HFFc6 (cell line): ENCODE data around the gene CENPO. TPM values are rescaled to one million over a fixed set of nuclear protein-coding genes. Genes with fewer than 3 reads are reported as not detected.

Experiments used
- DNase-seq: peaks from one replicate; pipeline ENCODE4 v3.0.0-alpha.2; 2018
- H3K27ac Mint-ChIP-seq: 2 replicates; pipeline ENCODE4 v1.8.0; 2020; ENCODE audit warnings: mild to moderate bottlenecking, mixed read lengths
- H3K27me3 Mint-ChIP-seq: 2 replicates; pipeline ENCODE4 v1.8.0; 2021; ENCODE audit warnings: mild to moderate bottlenecking, moderate library complexity, mixed read lengths; ENCODE audit not compliant: insufficient read depth
- H3K36me3 Mint-ChIP-seq: 2 replicates; pipeline ENCODE4 v1.8.0; 2021; ENCODE audit warnings: low read depth, mixed read lengths
- H3K4me1 Mint-ChIP-seq: 2 replicates; pipeline ENCODE4 v1.8.0; 2020; ENCODE audit warnings: low read depth, mixed read lengths
- H3K4me3 Mint-ChIP-seq: 2 replicates; pipeline ENCODE4 v1.8.0; 2020; ENCODE audit warnings: mild to moderate bottlenecking, moderate library complexity, mixed read lengths
- H3K9me3 Mint-ChIP-seq: 2 replicates; pipeline ENCODE4 v1.8.0; 2020; ENCODE audit warnings: mild to moderate bottlenecking, mixed read lengths
- total RNA-seq, 6 experiments: library from RNA; stranded (reverse); fragmentation: NEBNext Ultra II Directional; extraction: Animal tissue kit (Norgen Biotek cat#: 25700); gene quantifications; 2 replicates in 1 of 6; 3 replicates in 5 of 6; pipeline ENCODE4 v1.2.3, GENCODE V29; 2021
- TF ChIP-seq, protein P1 (sequence below): fragments of 200-600 bp; sonication (generic); IDR thresholded peaks from 2 replicates; pipeline ENCODE4 v1.5.0; 2021; ENCODE audit warnings: antibody characterized with exemption, mild to moderate bottlenecking

Gene CENPO
- total RNA-seq, 6 experiments from 2014 or later, result 19.1 to 28.7 (median 24.7) TPM

DNA sequence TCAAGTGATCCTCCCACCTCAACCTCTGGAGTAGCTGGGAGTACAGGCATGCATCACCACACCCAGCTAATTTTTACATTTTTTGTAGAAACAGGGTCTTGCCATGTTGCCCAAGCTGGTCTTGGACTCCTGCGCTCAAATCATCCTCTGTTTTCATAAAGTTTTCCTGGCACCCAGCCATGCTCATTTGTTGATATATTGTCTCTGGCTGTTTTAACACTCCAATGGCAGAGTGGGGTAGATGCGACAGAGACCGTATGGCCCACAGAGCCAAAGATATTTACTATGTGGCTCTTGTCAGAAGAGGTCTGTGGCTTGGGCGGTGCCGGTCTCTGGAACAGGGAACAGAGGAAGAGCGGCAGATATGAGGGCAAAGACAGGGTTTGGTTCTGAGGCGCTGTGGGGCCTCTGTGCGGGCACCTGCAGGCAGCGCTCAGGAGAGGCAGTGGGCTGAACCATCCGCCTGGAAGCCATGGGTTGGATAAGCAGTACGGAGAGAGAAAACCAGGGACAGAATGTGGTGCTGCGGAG is 50.2 kb downstream of the CENPO start:
- H3K36me3 Mint-ChIP-seq, result peaks cover 2% of the 10 kb centered on the region; the same call in 1 of the 2 replicates
- no peak overlapping the region for H3K27ac Mint-ChIP-seq
- H3K9me3 Mint-ChIP-seq, result no peaks in the 10 kb centered on the region
- TF ChIP-seq, protein P1, sequence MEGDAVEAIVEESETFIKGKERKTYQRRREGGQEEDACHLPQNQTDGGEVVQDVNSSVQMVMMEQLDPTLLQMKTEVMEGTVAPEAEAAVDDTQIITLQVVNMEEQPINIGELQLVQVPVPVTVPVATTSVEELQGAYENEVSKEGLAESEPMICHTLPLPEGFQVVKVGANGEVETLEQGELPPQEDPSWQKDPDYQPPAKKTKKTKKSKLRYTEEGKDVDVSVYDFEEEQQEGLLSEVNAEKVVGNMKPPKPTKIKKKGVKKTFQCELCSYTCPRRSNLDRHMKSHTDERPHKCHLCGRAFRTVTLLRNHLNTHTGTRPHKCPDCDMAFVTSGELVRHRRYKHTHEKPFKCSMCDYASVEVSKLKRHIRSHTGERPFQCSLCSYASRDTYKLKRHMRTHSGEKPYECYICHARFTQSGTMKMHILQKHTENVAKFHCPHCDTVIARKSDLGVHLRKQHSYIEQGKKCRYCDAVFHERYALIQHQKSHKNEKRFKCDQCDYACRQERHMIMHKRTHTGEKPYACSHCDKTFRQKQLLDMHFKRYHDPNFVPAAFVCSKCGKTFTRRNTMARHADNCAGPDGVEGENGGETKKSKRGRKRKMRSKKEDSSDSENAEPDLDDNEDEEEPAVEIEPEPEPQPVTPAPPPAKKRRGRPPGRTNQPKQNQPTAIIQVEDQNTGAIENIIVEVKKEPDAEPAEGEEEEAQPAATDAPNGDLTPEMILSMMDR, result no peak
- H3K4me1 Mint-ChIP-seq, result no peaks in the 10 kb centered on the region
- DNase-seq, result no peak
- no peak overlapping the region for H3K4me3 Mint-ChIP-seq
- H3K27me3 Mint-ChIP-seq, result no peaks in the 10 kb centered on the region; the same call in 1 of the 2 replicates

DNA sequence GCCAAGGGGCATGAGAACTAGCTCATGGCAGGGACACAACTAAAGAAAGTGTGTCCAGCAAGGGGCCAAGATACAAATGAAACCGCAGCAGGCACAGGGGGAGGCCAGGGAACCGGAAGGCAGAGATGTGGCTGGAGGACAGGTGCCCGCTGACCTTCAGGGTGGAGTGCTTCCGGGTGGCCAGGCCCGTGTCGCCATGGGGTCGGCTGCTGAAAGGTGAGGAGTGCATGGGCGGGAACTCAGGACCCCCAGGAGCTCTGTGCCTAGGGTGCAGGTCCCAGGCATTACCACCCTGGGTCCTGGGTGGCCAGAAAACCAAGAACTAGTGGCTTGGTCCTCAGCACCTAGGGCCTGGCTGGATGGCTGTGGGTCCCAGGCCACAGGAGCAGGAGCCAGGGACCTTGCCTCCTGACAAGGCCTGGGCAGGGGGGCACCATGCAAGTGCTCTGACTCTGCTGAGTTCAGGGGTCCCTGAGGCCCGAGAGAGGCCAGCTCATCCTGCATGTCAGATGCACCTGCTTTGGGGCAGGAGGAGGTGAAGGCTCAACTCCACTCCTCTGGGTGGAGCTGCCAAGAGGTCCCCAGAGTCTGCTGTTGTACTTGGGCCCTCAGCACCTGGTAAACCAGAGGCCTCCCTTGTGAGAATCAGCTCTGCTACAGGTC is 50.9 kb downstream of the CENPO start:
- no peaks in the 10 kb centered on the region for H3K4me1 Mint-ChIP-seq
- no peak overlapping the region for H3K27ac Mint-ChIP-seq
- no peak for DNase-seq
- no peaks in the 10 kb centered on the region for H3K9me3 Mint-ChIP-seq
- peaks cover 4% of the 10 kb centered on the region; the same call in 1 of the 2 replicates for H3K36me3 Mint-ChIP-seq
- TF ChIP-seq, protein P1, result no peak
- H3K4me3 Mint-ChIP-seq, result no peak overlapping the region
- no peaks in the 10 kb centered on the region; the same call in 1 of the 2 replicates for H3K27me3 Mint-ChIP-seq

DNA sequence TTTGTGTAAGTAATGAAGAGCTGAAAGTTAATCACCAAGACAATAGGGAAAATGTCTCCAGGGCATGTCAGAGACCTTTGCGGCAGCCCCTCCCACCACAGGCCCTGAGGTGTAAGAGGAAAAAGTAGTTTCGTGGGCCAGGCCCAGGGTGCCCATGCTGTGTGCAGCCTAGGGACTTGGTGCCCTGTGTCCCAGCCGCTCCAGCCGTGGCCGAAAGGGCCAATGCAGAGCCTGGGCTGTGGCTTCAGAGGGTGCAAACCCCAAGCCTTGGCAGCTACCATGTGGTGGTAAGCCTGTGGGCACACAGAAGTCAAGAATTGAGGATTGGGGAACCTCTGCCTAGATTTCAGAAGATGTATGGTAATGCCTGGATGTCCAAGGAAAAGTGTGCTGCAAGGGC is 52.5 kb downstream of the CENPO start:
- Mint-ChIP-seq H3K27ac (no peak overlapping the region), H3K4me1 (peaks cover 1% of the 10 kb centered on the region), H3K9me3 (no peaks in the 10 kb centered on the region), H3K4me3 (no peak overlapping the region), H3K36me3 (peaks cover 4% of the 10 kb centered on the region; the same call in 1 of the 2 replicates), H3K27me3 (no peaks in the 10 kb centered on the region; the same call in 1 of the 2 replicates)
- no peak for DNase-seq
- TF ChIP-seq, protein P1, result no peak

DNA sequence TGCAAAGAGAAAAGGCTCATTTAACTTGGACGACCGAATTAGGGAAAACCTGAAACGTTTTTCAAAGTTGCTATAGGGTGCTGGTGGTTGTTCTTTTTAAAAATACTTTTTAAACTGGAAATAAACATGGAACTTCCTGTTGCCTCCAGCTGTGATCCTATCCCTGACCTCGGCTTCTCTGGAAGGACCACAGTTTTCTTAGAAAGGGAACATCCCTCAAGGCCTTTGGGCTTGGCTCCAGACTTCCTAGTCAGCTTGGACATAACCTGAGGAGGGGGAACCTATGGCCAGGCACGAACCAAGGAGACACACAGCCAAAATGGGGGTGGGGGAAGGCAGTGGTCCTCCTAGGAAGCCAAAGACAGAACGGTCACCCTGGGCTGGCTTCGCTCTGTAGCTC is 57.7 kb downstream of the CENPO start:
- no peak for DNase-seq
- peaks cover 4% of the 10 kb centered on the region; the same call in 1 of the 2 replicates for H3K36me3 Mint-ChIP-seq
- no peak overlapping the region for H3K27ac Mint-ChIP-seq
- TF ChIP-seq, protein P1, result no peak
- no peak overlapping the region for H3K4me3 Mint-ChIP-seq
- no peaks in the 10 kb centered on the region for H3K9me3 Mint-ChIP-seq
- H3K27me3 Mint-ChIP-seq, result no peaks in the 10 kb centered on the region
- H3K4me1 Mint-ChIP-seq, result peaks cover 28% of the 10 kb centered on the region

DNA sequence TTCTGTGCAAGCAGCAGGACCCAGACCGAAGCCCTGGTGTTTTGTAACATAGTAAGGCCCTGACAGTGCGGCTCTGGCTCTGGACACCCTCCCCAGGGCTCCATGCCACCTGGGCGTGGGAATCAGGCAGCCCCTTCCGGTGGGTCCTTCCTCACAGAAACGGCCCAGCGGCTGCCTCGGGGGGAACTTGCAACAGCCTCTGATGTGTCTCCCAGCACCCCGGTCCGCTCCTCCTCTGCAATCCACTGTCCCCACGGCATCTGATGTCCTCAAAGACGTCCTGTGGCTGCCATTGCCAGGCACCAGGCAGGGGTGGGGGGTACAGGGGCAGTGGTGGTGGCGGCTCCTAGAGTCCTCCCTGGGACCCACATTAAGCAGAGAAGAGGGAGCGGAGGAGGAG is 58.8 kb downstream of the CENPO start:
- peaks cover 4% of the 10 kb centered on the region; the same call in 1 of the 2 replicates for H3K36me3 Mint-ChIP-seq
- H3K4me3 Mint-ChIP-seq, result no peak overlapping the region
- no peak overlapping the region for H3K27ac Mint-ChIP-seq
- TF ChIP-seq, protein P1, result no peak
- H3K27me3 Mint-ChIP-seq, result no peaks in the 10 kb centered on the region
- DNase-seq, result no peak
- H3K9me3 Mint-ChIP-seq, result no peaks in the 10 kb centered on the region
- H3K4me1 Mint-ChIP-seq, result peaks cover 39% of the 10 kb centered on the region
